GM08714 (cell line): ENCODE measurements around the gene OR4E2.
"Not testable (repeated sequence)": the region's sequence is repeated elsewhere in the genome, so short reads cannot be mapped to it uniquely, and the experiment has no call there.

ENCODE experiments used
- H3K4me3 ChIP-seq: fragments of 200-500 bp; sonication (Bioruptor generic); 2 replicates; pipeline ENCODE4 v1.5.1; 2014; ENCODE audit warnings: mild to moderate bottlenecking, low read length, inconsistent platforms
- ZNF274 ChIP-seq: IDR thresholded peaks from 2 replicates; pipeline ENCODE4 v1.6.1; 2012; ENCODE audit warnings: mild to moderate bottlenecking, low read depth, low read length

The OR4E2 gene

GRCh38 chr14:21653331-21653885, at the start of gene OR4E2:
Gene OR4E2, plus strand, starts transcription at chr14:21653835. Its CDS starts 11,248 bp downstream, at chr14:21665083.
- no peak within 1 kb of the TSS for H3K4me3 ChIP-seq
- TF ChIP-seq ZNF274 = no peak

- H3K4me3 ChIP-seq = no peak overlapping the region
- no peak for TF ChIP-seq ZNF274
Observed at GRCh38 chr14:21612324-21612723, 41.3 kb upstream of the OR4E2 start.

- H3K4me3 ChIP-seq = no peak overlapping the region
- TF ChIP-seq ZNF274 = no peak
Observed at GRCh38 chr14:21614240-21614639, 39.4 kb upstream of the OR4E2 start.

- TF ChIP-seq ZNF274 = no peak
- no peak overlapping the region for H3K4me3 ChIP-seq
Observed at GRCh38 chr14:21617614-21618013, 36.0 kb upstream of the OR4E2 start.

GRCh38 chr14:21626491-21627230, 27.0 kb upstream of the OR4E2 start:
- H3K4me3 ChIP-seq = no peak overlapping the region
- TF ChIP-seq ZNF274 = no peak

- not testable (repeated sequence) for H3K4me3 ChIP-seq
Observed at GRCh38 chr14:21630503-21630902, 23.1 kb upstream of the OR4E2 start.

- TF ChIP-seq ZNF274 = no peak
- H3K4me3 ChIP-seq = no peak overlapping the region
Observed at GRCh38 chr14:21631084-21631483, 22.6 kb upstream of the OR4E2 start.

- TF ChIP-seq ZNF274 = no peak
Observed at GRCh38 chr14:21634840-21635239, 18.8 kb upstream of the OR4E2 start, which contains the start of gene OR10G2. Gene OR10G2, minus strand, starts transcription at chr14:21634940. Its CDS starts 98 bp downstream, at chr14:21634842.

GRCh38 chr14:21642683-21643082, 11.0 kb upstream of the OR4E2 start:
- TF ChIP-seq ZNF274 = no peak
- H3K4me3 ChIP-seq = no peak overlapping the region

More at GRCh38 chr14:21634840-21635239, 18.8 kb upstream of the OR4E2 start, which contains the start of gene OR10G2:
- no peak within 1 kb of the TSS for H3K4me3 ChIP-seq

- no peak overlapping the region for H3K4me3 ChIP-seq
- no peak for TF ChIP-seq ZNF274
Observed at GRCh38 chr14:21643407-21643806, 10.2 kb upstream of the OR4E2 start.

GRCh38 chr14:21647380-21647779, 6.3 kb upstream of the OR4E2 start:
- no peak overlapping the region for H3K4me3 ChIP-seq
- TF ChIP-seq ZNF274 = no peak

GRCh38 chr14:21652209-21652808, 1.3 kb upstream of the OR4E2 start:
- TF ChIP-seq ZNF274 = no peak
- no peak overlapping the region for H3K4me3 ChIP-seq

GRCh38 chr14:21654215-21654614, 580 bp downstream of the OR4E2 start:
- TF ChIP-seq ZNF274 = no peak
- no peak overlapping the region for H3K4me3 ChIP-seq

GRCh38 chr14:21656980-21657379, 3.3 kb downstream of the OR4E2 start:
- no peak overlapping the region for H3K4me3 ChIP-seq
- no peak for TF ChIP-seq ZNF274

- no peak overlapping the region for H3K4me3 ChIP-seq
- no peak for TF ChIP-seq ZNF274
Observed at GRCh38 chr14:21668377-21668776, 14.7 kb downstream of the OR4E2 start.
